GM13976 (cell line): ENCODE results near the gene COL11A2.

Experiments
- DNase-seq: peaks from one replicate; pipeline ENCODE4 v3.0.0; 2012; ENCODE audit warnings: low spot score
- CTCF ChIP-seq: IDR thresholded peaks from 2 replicates; pipeline ENCODE4 v1.5.1; 2012; ENCODE audit warnings: borderline replicate concordance, mild to moderate bottlenecking; ENCODE audit not compliant: insufficient read depth; ENCODE audit errors: extremely low read depth, missing control alignments, control extremely low read depth
- in situ Hi-C: fragments of 300-500 bp; cut with MboI; formaldehyde crosslinking; loops from one replicate; pipeline ENCODE4 v1.12.0; 2022; ENCODE audit warnings: low sequenced_read_pairs, mixed read lengths, inconsistent platforms; ENCODE audit not compliant: unreplicated experiment

COL11A2 gene

GRCh38 chr6:33163540-33163939 is 28.7 kb downstream of the COL11A2 start:
- no peak for TF ChIP-seq CTCF
- DNase-seq: no peak
- in situ Hi-C loops: no loop called here

GRCh38 chr6:33161354-33162331 is 30.6 kb downstream of the COL11A2 start:
- peak; percentile 97 for TF ChIP-seq CTCF
- DNase-seq: peak; percentile 94
- in situ Hi-C loops: no loop called here

- in situ Hi-C loops: no loop called here
- peak; percentile 32 for DNase-seq
These were observed 31.4 kb downstream of the COL11A2 start for GRCh38 chr6:33160728-33161344.

GRCh38 chr6:33160096-33160495 is 32.2 kb downstream of the COL11A2 start:
- TF ChIP-seq CTCF: no peak
- DNase-seq: no peak
- in situ Hi-C loops: no loop called here

More at GRCh38 chr6:33160728-33161344, 31.4 kb downstream of the COL11A2 start:
- TF ChIP-seq CTCF: no peak

- TF ChIP-seq CTCF: no peak
- DNase-seq: no peak
- in situ Hi-C loops: no loop called here
These were observed 35.3 kb downstream of the COL11A2 start for GRCh38 chr6:33156964-33157363.

GRCh38 chr6:33156561-33156960 is 35.7 kb downstream of the COL11A2 start:
- no peak for TF ChIP-seq CTCF
- in situ Hi-C loops: no loop called here
- DNase-seq: no peak
